ENCODE results near the gene RIBC1.
"Not testable (repeated sequence)": the region's sequence is repeated elsewhere in the genome, so short reads cannot be mapped to it uniquely, and the experiment has no call there.

Gene RIBC1

GRCh38 chrX:53441531-53442321 is 19.1 kb downstream of the RIBC1 start:
- peak; percentile 83 to 89 for DNase-seq
- TF ChIP-seq GATA1 (IDR thresholded peaks at IDR 0.05; ENCODE audit: low read depth, low read length) (no peak), POLR2A (IDR thresholded peaks at IDR 0.05; ENCODE audit: low read length) (peak; percentile 68)

GRCh38 chrX:53442322-53442631 is 19.6 kb downstream of the RIBC1 start:
- no peak for DNase-seq
- TF ChIP-seq POLR2A (IDR thresholded peaks at IDR 0.05; ENCODE audit: low read length) (no peak), GATA1 (IDR thresholded peaks at IDR 0.05; ENCODE audit: low read depth, low read length) (no peak)

DNA sequence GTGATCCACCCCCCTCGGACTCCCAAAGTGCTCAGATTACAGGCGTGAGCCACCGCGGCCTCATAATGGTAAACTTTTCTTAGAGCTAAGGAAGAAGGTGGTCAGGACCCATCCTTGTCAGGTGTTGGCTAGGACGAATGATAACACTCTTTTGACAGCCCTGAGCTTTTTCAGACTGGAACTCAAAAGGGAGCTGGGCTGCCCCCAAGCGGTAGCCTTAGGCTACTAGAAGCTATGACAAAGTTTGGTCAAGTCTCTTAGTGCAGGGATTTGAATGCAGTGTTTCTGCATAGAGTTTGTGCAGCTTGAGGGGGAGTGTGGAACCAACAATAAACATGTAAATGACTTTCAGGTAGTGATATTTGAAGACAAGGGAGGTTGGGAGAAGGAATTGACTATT is 23.3 kb downstream of the RIBC1 start:
- TF ChIP-seq GATA1 (IDR thresholded peaks at IDR 0.05; ENCODE audit: low read depth, low read length) = no peak
- no peak for TF ChIP-seq POLR2A (IDR thresholded peaks at IDR 0.05; ENCODE audit: low read length)
- peak; percentile 47 to 65 for DNase-seq

GRCh38 chrX:53447441-53447840 is 24.8 kb downstream of the RIBC1 start:
- TF ChIP-seq GATA1 (IDR thresholded peaks at IDR 0.05; ENCODE audit: low read depth, low read length) (no peak), POLR2A (IDR thresholded peaks at IDR 0.05; ENCODE audit: low read length) (no peak)
- no peak for DNase-seq

- TF ChIP-seq POLR2A (IDR thresholded peaks at IDR 0.05; ENCODE audit: low read length) (no peak), GATA1 (IDR thresholded peaks at IDR 0.05; ENCODE audit: low read depth, low read length) (no peak)
Measured at GRCh38 chrX:53449632-53450031, 27.0 kb downstream of the RIBC1 start.

DNA sequence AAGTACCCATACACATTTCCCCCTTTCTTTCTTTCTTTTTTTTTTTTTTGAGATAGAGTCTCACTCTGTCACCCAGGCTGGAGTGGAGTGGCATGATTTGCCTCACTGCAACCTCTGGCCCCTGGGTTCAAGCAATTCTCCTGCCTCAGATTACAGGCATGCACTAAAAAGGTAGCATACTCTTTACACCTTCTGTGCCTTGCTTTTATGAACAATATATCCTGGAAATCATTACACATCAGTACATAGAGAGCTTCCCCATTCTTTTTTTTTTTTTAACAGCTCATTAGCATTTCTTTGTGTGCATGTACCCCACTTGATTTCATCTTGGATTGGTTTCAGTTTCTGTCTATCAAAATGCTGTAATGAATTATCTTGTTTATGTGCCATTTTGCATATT is 30.1 kb downstream of the RIBC1 start:
- DNase-seq = no peak
- no peak for TF ChIP-seq GATA1 (IDR thresholded peaks at IDR 0.05; ENCODE audit: low read depth, low read length)
- TF ChIP-seq POLR2A (IDR thresholded peaks at IDR 0.05; ENCODE audit: low read length) = no peak

More at GRCh38 chrX:53449632-53450031, 27.0 kb downstream of the RIBC1 start:
- no peak for DNase-seq

DNA sequence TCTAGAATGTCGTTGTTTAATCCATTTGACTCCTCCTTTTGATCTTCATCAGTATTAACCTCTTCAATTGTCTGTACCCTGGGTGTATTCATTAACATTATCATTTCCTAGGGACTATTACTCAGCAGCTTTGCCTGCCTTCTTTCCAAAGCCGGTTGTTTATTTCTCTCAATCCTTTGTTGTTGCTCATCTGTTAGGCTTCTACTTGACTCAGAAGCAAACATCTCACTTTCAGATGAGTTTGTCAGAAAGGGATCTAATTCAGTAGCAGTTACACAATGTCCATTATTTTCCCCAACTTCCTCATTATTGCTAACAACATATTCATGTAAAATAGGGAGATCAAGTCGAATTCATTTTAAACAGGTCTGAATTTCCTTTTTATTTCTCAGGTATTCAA is 33.6 kb downstream of the RIBC1 start:
- DNase-seq = no peak
- TF ChIP-seq POLR2A (IDR thresholded peaks at IDR 0.05; ENCODE audit: low read length) = no peak
- TF ChIP-seq GATA1 (IDR thresholded peaks at IDR 0.05; ENCODE audit: low read depth, low read length) = no peak

- no peak for TF ChIP-seq GATA1 (IDR thresholded peaks at IDR 0.05; ENCODE audit: low read depth, low read length)
- no peak for TF ChIP-seq POLR2A (IDR thresholded peaks at IDR 0.05; ENCODE audit: low read length)
- no peak for DNase-seq
Measured at GRCh38 chrX:53458082-53458481, 35.4 kb downstream of the RIBC1 start.

DNA sequence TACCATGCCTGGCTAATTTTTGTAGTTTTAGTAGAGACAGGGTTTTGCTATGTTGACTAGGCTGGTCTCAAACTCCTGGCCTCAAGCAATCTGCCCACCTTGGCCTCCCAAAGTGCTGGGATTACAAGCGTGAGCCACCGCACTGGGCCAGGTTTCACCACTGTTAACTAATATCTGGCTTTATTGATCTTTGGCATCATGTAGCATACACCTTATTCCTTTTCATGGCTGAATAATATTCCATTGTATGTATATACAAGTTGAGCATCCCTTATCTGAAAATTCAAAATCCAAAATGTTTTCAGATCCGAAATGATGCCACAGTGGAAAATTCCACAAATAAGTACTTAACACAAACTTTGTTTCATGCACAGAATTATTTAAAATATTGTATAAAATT is 46.0 kb downstream of the RIBC1 start:
- not testable (repeated sequence) for DNase-seq

- TF ChIP-seq POLR2A (IDR thresholded peaks at IDR 0.05; ENCODE audit: low read length) = no peak
- DNase-seq = no peak
Measured at GRCh38 chrX:53471346-53471745, 48.7 kb downstream of the RIBC1 start.

DNA sequence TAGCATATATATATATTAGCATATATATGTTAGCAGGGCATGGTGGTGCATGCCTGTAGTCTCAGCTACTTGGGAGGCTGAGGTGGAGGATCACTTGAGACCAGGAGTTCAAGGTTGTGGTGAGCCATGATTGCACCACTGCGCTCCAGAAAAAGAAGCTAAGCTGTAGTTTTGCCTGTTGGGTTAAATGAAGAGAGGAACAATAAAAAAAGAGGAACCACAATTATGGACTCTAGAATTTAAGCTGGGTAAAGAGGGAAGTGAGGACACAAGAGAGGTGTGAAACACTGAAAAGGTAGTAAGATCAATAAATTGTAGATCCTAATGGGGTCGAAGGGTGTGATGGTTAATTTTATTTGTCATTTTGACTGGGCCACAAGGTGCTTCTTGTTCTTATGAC is 52.0 kb downstream of the RIBC1 start:
- TF ChIP-seq POLR2A (IDR thresholded peaks at IDR 0.05; ENCODE audit: low read length) (no peak), GATA1 (IDR thresholded peaks at IDR 0.05; ENCODE audit: low read depth, low read length) (no peak)
- no peak for DNase-seq

DNA sequence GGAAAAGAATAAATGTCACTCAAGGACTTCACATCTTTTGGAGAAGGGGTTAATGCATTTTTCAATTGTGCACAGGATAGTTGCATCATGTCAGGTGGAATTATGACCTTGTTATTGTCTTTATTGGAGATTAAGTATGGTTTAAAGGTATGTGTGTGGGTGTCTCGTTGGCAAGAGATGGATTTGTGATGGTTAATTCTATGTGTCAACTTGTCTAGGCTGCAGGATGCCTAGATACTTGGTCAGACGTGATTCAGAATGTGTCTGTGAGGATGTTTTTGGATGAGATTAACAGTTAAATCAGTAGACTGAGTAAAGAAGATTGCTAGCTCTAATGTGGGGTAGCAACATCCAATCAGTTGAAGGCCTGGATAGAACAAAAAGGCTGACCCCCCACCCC is 53.7 kb downstream of the RIBC1 start:
- TF ChIP-seq GATA1 (IDR thresholded peaks at IDR 0.05; ENCODE audit: low read depth, low read length) (no peak), POLR2A (IDR thresholded peaks at IDR 0.05; ENCODE audit: low read length) (no peak)
- DNase-seq = no peak

GRCh38 chrX:53479301-53479700 is 56.6 kb downstream of the RIBC1 start:
- no peak for TF ChIP-seq POLR2A (IDR thresholded peaks at IDR 0.05; ENCODE audit: low read length)
- no peak for TF ChIP-seq GATA1 (IDR thresholded peaks at IDR 0.05; ENCODE audit: low read depth, low read length)
- DNase-seq = peak; percentile 0 to 17
